HG03139 (cell line): ENCODE results near the gene SEMA6B.
"Not testable (repeated sequence)": the region's sequence is repeated elsewhere in the genome, so short reads cannot be mapped to it uniquely, and the experiment has no call there.

Experiments
- ATAC-seq: cut with Tn5 transposase; IDR thresholded peaks from one replicate; pipeline ENCODE4 v1.9.1; 2021; ENCODE audit not compliant: unreplicated experiment

The SEMA6B gene

GRCh38 chr19:4553092-4553695, 6.3 kb downstream of the SEMA6B start:
- no peak for ATAC-seq

GRCh38 chr19:4552525-4552819, 7.0 kb downstream of the SEMA6B start:
- ATAC-seq = no peak

GRCh38 chr19:4550479-4551050, 8.9 kb downstream of the SEMA6B start:
- no peak for ATAC-seq

GRCh38 chr19:4550018-4550417, 9.5 kb downstream of the SEMA6B start:
- no peak for ATAC-seq

- no peak for ATAC-seq
Observed at GRCh38 chr19:4548238-4548584, 11.3 kb downstream of the SEMA6B start.

- ATAC-seq = no peak
Observed at GRCh38 chr19:4547303-4548237, 11.9 kb downstream of the SEMA6B start.

GRCh38 chr19:4543842-4544647, 15.4 kb downstream of the SEMA6B start:
- ATAC-seq = no peak

GRCh38 chr19:4542896-4543841, 16.3 kb downstream of the SEMA6B start:
- ATAC-seq = no peak

GRCh38 chr19:4541806-4542145, 17.7 kb downstream of the SEMA6B start:
- not testable (repeated sequence) for ATAC-seq

- no peak for ATAC-seq
Observed at GRCh38 chr19:4541114-4541805, 18.2 kb downstream of the SEMA6B start.

GRCh38 chr19:4539693-4540581, 19.5 kb downstream of the SEMA6B start, which contains the start of gene LRG1:
Gene LRG1, minus strand, starts transcription at chr19:4540036. Its CDS starts 23 bp downstream, at chr19:4540013.
- no peak for ATAC-seq

- ATAC-seq = no peak
Observed at GRCh38 chr19:4539169-4539692, 20.3 kb downstream of the SEMA6B start.

- no peak for ATAC-seq
Observed at GRCh38 chr19:4538601-4538954, 20.9 kb downstream of the SEMA6B start.

GRCh38 chr19:4537953-4538600, 21.4 kb downstream of the SEMA6B start:
- no peak for ATAC-seq

GRCh38 chr19:4536798-4537197, 22.7 kb downstream of the SEMA6B start:
- no peak for ATAC-seq

- no peak for ATAC-seq
Observed at GRCh38 chr19:4534836-4535658, 24.4 kb downstream of the SEMA6B start, which contains the start of gene PLIN5. Gene PLIN5, minus strand, starts transcription at chr19:4535224. Its CDS starts 1,150 bp downstream, at chr19:4534074.

GRCh38 chr19:4533835-4534424, 25.6 kb downstream of the SEMA6B start:
- ATAC-seq = no peak
